GDM1 (cell line): ENCODE measurements around the gene GRIK4.
"Not testable (repeated sequence)": the region's sequence is repeated elsewhere in the genome, so short reads cannot be mapped to it uniquely, and the experiment has no call there.

Source experiments
- DNase-seq: peaks from one replicate; lab custom pipeline; 2025; lab: John Stamatoyannopoulos, UW

Gene GRIK4

GRCh38 chr11:120747850-120748814 is 236.6 kb downstream of the GRIK4 start:
- no peak for DNase-seq

- no peak for DNase-seq
Observed at GRCh38 chr11:120749395-120749794, 237.8 kb downstream of the GRIK4 start.

GRCh38 chr11:120750647-120751549 is 239.3 kb downstream of the GRIK4 start:
- no peak for DNase-seq

- DNase-seq = no peak
Observed at GRCh38 chr11:120751550-120751949, 240.0 kb downstream of the GRIK4 start.

- no peak for DNase-seq
Observed at GRCh38 chr11:120752668-120753067, 241.1 kb downstream of the GRIK4 start.

GRCh38 chr11:120756931-120757330 is 245.4 kb downstream of the GRIK4 start:
- DNase-seq = no peak

GRCh38 chr11:120759046-120759445 is 247.5 kb downstream of the GRIK4 start:
- DNase-seq = no peak

GRCh38 chr11:120765710-120766109 is 254.2 kb downstream of the GRIK4 start:
- not testable (repeated sequence) for DNase-seq

- DNase-seq = no peak
Observed at GRCh38 chr11:120766318-120766717, 254.8 kb downstream of the GRIK4 start.

GRCh38 chr11:120768949-120769348 is 257.4 kb downstream of the GRIK4 start:
- DNase-seq = no peak

GRCh38 chr11:120769906-120770305 is 258.4 kb downstream of the GRIK4 start:
- DNase-seq = no peak

- no peak for DNase-seq
Observed at GRCh38 chr11:120771551-120772060, 260.1 kb downstream of the GRIK4 start.

GRCh38 chr11:120773501-120774031 is 262.0 kb downstream of the GRIK4 start:
- DNase-seq = no peak

- DNase-seq = no peak
Observed at GRCh38 chr11:120774591-120775386, 263.2 kb downstream of the GRIK4 start.

GRCh38 chr11:120775986-120776951 is 264.7 kb downstream of the GRIK4 start:
- no peak for DNase-seq

- no peak for DNase-seq
Observed at GRCh38 chr11:120778685-120779490, 267.3 kb downstream of the GRIK4 start.

GRCh38 chr11:120780239-120780638 is 268.7 kb downstream of the GRIK4 start:
- no peak for DNase-seq

GRCh38 chr11:120781486-120782120 is 270.1 kb downstream of the GRIK4 start:
- no peak for DNase-seq
